GM18868 (cell line): ENCODE results near the gene CELSR2.
"Not testable (repeated sequence)": the region's sequence is repeated elsewhere in the genome, so short reads cannot be mapped to it uniquely, and the experiment has no call there.

Experiments
- ATAC-seq: cut with Tn5 transposase; IDR thresholded peaks from one replicate; pipeline ENCODE4 v1.9.1; 2021; ENCODE audit warnings: mild to moderate bottlenecking, moderate library complexity; ENCODE audit not compliant: unreplicated experiment

CELSR2 gene

DNA sequence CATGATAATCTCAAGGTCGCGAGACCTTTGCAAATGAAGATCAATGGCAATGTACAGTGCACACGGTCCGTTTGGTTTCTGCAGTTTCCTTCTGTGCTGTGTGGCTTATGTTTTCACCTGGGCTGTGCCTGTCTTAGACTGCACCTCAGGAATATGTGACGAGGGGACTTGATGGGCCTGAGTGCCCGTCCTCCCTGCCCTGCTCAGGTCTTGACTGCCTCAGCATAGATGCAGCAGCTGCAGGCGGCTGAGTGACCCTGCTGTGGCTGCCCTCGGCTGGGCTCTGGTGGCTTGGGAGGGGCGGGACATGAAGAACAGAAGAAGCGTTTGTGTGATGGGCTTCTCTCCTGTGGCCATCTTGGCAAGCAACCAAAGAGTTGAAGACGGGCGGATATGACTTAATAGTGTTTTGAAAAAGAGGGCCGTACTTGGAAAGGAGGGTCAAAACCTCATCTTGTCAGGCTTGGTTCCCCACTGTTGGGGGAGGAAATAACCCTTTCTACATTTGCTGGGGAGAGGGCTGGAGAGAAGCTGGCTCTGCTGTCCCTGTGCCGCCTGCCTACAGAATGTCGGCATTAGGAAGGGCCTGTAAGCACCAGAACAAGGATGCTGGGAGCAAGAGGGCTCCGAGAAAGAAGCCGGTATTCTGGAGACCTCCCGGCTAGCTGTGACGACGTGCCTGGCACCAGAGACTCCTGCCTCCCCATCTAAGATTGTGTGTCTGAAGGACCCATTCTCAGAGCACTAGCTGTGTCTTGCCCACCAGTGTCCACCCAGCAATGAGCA, 50.4 kb downstream of the CELSR2 start:
- ATAC-seq = no peak

DNA sequence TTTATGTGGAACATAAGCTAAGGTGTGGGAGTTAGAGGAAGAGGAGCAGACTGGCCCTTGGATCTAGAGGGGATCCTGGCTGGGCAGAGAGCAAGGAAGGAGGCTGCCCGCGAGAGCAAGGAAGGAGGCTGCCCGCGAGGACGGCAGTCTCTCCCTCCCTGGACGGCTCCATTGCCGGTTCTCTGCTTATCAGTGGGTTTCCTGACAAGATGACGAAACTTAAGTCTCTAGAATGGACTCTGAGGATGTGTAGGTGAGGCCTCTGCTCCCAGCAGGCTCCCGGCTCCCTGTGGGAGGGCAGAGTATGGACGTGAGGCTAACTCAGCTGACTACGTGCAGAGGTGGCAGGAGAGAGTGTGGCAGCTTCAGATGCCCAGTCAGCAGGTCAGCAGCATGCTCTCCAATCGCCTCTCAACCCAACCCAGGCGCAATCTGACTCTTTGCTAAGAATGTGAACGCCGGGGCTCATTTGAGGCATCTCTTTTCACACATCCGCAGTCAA, 51.4 kb downstream of the CELSR2 start:
- no peak for ATAC-seq

DNA sequence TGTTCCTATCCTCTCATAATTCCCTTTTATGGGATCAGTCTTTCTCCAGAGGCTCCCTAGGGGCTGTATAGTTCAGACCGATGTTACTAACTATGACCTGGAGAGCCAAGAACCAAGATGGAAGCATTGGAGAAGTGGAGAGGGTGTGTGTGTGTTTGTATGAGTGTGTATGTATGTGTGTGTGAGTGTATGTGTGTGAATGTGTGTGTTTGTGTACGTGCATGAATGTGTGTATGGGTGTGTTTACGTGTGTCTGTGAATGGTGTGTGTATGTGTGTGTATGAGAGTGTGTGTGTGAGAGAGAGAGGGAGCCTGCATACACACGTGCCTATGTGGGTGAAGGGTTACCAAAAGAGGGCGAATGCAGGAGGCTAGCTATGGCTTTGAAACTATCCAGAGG, 52.5 kb downstream of the CELSR2 start:
- no peak for ATAC-seq

DNA sequence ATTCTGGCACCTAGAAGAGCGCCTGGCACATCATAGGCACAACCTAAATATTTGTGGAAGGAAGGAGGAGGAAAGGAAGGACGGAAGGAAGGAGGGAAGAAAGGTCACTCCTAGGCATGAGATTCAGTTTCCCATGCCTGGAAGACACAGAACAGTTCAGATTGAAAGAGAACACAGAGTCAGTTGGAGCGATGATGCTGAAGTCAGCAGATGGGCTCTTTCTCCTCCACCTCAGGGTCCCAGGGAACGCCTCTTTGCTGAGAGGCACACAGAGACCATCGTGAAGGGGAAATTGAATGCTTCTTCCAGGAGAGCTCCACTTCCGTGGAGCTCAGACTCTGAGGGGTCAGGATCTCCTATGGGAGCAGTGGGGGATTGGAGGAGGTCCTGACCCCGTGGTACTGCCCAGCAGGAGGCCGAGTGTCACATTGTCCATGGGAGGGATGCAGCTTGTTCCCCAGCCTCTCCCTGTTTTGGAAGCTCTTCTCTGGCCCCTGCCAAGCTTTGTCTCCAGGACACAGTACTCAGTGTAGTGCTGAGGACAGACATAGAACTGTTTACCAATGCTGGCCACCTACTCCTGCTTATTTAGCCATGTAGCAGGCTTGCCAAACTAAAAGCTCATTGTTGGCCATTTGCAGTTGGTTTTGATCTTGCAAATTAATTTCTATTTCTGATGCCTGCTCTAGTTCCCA, 55.0 kb downstream of the CELSR2 start:
- no peak for ATAC-seq

- ATAC-seq = not testable (repeated sequence)
Observed at GRCh38 chr1:109305991-109306390, 56.7 kb downstream of the CELSR2 start.

- ATAC-seq = no peak
Observed at GRCh38 chr1:109306832-109307273, 57.5 kb downstream of the CELSR2 start, which contains the start of gene MYBPHL. MYBPHL (minus strand) TSS chr1:109307011; CDS start chr1:109306991, 20 bp downstream.

- no peak for ATAC-seq
Observed at GRCh38 chr1:109307274-109308021, 58.1 kb downstream of the CELSR2 start.

DNA sequence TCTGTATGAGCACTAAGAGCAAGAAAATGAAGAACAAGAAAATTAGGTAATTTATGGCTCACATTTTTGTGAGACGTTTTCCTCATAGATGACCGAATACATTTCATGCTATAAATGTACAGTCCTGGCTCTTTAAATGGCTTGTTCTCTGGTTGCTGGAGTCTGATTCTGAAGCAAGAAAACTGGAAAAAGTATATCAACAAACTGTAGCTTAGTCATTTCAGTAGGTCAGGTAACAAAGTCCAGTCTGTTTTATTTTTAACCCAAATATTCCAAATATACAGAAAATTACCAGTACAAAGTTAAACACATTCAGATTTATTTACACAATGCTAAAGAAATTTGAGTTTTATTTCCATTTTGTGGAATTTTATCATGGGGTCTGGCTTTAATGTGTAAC, 60.0 kb downstream of the CELSR2 start:
- no peak for ATAC-seq

- no peak for ATAC-seq
Observed at GRCh38 chr1:109312246-109312645, 62.9 kb downstream of the CELSR2 start.

DNA sequence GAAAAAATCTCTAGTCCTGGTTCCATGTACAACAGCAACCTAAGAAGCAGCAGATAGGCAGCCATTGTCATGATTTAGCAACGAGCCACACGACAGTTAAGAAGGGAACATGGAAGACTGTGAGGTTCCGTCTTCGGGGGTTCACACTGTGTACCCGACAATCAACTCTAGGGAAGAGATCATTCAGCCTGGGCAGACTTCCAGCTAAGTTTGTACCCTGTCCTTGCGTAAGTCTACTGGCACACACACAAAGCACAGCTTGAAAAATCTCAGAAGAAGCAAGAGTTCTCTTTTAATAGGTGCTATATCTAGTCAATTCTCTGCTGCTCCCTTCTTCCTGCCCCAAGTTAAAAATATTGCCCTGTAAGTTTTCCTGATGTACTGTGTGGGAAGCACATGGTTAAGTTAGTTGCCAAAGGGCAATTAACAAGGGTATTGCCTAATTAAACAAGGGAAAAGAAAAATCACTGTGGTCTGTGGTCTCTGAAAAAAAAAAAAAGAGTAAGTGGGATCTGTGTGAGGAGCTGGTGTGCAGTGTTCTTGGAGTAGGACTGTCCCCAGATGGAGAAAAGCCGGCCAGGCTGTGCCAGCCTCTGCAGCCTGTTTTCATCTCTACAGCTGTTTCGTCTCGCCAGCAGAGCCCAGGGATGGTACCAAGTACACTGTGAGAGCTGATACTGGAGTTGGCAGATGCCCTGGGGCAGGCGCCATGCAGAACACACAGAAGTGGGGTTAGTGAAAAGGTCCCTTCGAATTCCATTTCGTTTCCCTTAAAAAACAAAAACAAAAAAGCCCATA, 63.8 kb downstream of the CELSR2 start:
- ATAC-seq = no peak

DNA sequence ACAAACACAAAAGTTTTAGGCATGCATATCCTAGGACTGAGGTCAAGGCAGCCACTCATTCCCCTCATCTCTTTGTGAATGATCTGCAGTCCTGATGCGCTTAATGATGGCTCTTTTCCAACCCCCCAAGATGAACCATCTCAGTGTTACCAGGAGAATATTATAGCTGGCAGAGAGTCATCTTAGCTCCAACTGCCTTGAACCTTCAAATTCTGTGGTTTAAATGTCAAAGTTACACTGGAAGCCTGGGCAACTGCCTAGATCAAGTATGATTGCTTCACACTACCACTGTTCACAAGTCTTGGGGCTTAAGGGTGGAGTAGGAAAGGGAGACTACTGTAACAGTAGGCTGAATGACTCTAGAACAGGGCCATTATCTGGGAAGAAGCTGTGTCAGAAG, 65.5 kb downstream of the CELSR2 start:
- no peak for ATAC-seq

DNA sequence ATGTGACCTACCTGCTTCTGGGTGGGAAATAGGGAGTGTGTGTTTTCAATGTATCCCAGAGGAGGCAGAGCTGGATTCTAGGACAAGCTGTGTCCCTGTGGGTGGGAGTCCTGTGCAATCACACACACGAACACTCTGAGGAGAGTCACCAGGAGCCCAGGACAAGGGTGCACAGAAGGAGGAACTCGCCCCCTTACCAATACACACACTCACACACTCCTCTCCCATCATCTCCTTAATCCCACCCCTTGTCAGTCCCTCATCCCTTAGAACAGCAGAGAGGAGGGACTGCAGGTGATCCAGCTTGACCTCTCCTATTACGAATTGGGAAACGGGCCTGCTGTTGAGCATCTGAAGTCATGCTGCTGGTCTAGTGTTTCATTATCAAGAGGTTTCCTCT, 65.9 kb downstream of the CELSR2 start:
- ATAC-seq = no peak

DNA sequence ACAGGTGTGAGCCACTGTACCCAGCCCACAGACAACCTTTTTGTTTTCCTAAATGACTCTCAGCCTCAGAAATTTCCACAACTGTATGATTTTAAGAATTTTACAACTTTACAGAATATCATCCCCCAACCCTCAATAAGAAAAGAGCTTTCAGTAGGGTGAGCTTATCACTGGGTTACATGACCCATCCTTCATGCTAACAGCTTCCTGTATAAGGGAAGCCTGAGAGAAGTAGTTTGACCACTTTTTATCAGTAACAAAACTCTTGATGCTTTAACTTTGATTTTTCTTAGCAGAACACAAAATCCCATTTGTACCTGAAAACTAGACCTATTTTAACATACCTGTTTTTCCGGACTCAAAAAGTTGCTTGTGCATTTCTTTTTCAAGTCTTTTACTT, 67.2 kb downstream of the CELSR2 start:
- ATAC-seq = no peak

GRCh38 chr1:109319114-109319513, 69.8 kb downstream of the CELSR2 start:
- no peak for ATAC-seq

DNA sequence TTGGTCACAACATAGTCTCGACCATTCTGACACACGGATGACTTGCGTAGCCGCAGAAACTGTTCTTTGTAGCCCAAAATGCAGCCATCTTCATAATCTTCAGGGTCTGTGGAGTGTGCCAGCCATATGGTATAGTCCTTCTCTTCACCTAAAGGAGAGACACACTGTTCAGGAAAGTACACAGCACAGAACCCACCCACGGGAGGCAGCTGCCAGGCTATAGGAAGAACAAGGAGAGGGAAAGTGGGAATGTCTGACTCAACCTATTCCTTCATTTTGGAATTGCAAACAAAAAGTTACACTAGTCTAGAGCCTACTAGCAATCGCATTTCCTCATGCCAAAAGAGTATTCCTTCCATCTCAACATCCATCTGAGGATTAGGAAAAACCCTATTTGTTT, 73.6 kb downstream of the CELSR2 start:
- no peak for ATAC-seq
